K562 (cell line): ENCODE results near the gene PSMD4. TPM values are rescaled to one million over a fixed set of nuclear protein-coding genes. Genes with fewer than 3 reads are reported as not detected.

ENCODE experiments used
- ARHGAP35 ChIP-seq: fragments of 450-650 bp; IDR thresholded peaks from 2 replicates; pipeline ENCODE4 v1.6.1; 2018; ENCODE audit not compliant: partially characterized antibody
- BDP1 ChIP-seq: IDR thresholded peaks from 3 replicates; pipeline ENCODE4 v1.6.1; 2011; ENCODE audit not compliant: insufficient read length, insufficient read depth
- ELF4 ChIP-seq: fragments of 450-650 bp; formaldehyde crosslinking; IDR thresholded peaks from 2 replicates; pipeline ENCODE4 v1.4.0; 2022; ENCODE audit warnings: missing genetic modification characterization
- KDM1A ChIP-seq, 2 experiments: fragments of 450-650 bp; IDR thresholded peaks; 2 replicates each; pipeline ENCODE4 v1.6.1; 2016; ENCODE audit warnings: mild to moderate bottlenecking in 2 of 2
- MCM5 ChIP-seq: fragments of 450-650 bp; IDR thresholded peaks from 2 replicates; pipeline ENCODE4 v1.6.1; 2016; ENCODE audit warnings: low read depth
- PYGO2 ChIP-seq: fragments of 450-650 bp; IDR thresholded peaks from 2 replicates; pipeline ENCODE4 v1.6.1; 2016; ENCODE audit warnings: mild to moderate bottlenecking, missing genetic modification characterization, moderate library complexity, missing compliant biosample characterization
- SRSF9 ChIP-seq: fragments of 200-400 bp; formaldehyde crosslinking; IDR thresholded peaks from 2 replicates; pipeline ENCODE4 v1.6.1; 2017; ENCODE audit warnings: low read depth, low read length, borderline replicate concordance
- TCFL5 ChIP-seq: fragments of 250-450 bp; sonication (Bioruptor Pico); conservative IDR thresholded peaks from 2 replicates; pipeline ENCODE4 v1.6.1; 2021; ENCODE audit warnings: mild to moderate bottlenecking, moderate library complexity, matching md5 sums
- ZNF766 ChIP-seq: fragments of 200-800 bp; sonication (Bioruptor generic); conservative IDR thresholded peaks from 2 replicates; pipeline ENCODE4 v1.6.1; 2016; ENCODE audit warnings: missing genetic modification characterization, missing compliant biosample characterization
- ZNF785 ChIP-seq: fragments of 250-450 bp; sonication (Bioruptor Pico); IDR thresholded peaks from 2 replicates; pipeline ENCODE4 v1.4.0; 2020; ENCODE audit warnings: mild to moderate bottlenecking
- polyA plus RNA-seq, 8 experiments: library from polyadenylated mRNA; depleted of rRNA in 4 of 8; stranded (reverse) in 5 of 8; unstranded in 3 of 8; fragments of >200 nt; fragmentation: Nextera tagmentation in 2 of 8; fragmentation: Illumina TruSeq in 1 of 8; extraction: Ambion mirVana in 2 of 8; extraction: Trizol in 1 of 8; gene quantifications; 2 replicates each; pipeline versions ENCODE4 v1.2.1 to v1.2.3, GENCODE V29; 2011 to 2014; ENCODE audit warnings: inconsistent platforms in 1 of 8, missing spikeins in 1 of 8
- total RNA-seq, 7 experiments: library from RNA; depleted of rRNA in 6 of 7; stranded (reverse); fragments of >200 nt in 6 of 7; fragmentation: Illumina TruSeq in 2 of 7; extraction: Trizol in 2 of 7; gene quantifications; 2 replicates each; pipeline versions ENCODE4 v1.2.1 to v1.2.3, GENCODE V29; 2011 to 2021; ENCODE audit warnings: low replicate concordance in 1 of 7
- TF ChIP-seq, protein P1 (sequence below): fragments of 200-600 bp; sonication (generic); IDR thresholded peaks from one replicate; pipeline ENCODE4 v1.6.1; 2012; ENCODE audit warnings: mild to moderate bottlenecking, low read depth, low read length, inconsistent platforms
- TF ChIP-seq, protein P2 (sequence below): fragments of 450-650 bp; formaldehyde crosslinking; IDR thresholded peaks from 2 replicates; pipeline ENCODE4 v1.4.0; 2020; ENCODE audit warnings: mild to moderate bottlenecking, mixed read lengths
- TF ChIP-seq, protein P3 (sequence below): fragments of 250-450 bp; sonication (Bioruptor Pico); IDR thresholded peaks from 2 replicates; pipeline ENCODE4 v1.8.0; 2022; ENCODE audit warnings: moderate library complexity, mild to moderate bottlenecking, inconsistent platforms

The PSMD4 gene
- total and polyA plus RNA-seq, 9 of the 15 experiments (the other 6 are each of a cell fraction or from before 2014, with no cell fraction given): 194 to 353 (median 295) TPM

DNA sequence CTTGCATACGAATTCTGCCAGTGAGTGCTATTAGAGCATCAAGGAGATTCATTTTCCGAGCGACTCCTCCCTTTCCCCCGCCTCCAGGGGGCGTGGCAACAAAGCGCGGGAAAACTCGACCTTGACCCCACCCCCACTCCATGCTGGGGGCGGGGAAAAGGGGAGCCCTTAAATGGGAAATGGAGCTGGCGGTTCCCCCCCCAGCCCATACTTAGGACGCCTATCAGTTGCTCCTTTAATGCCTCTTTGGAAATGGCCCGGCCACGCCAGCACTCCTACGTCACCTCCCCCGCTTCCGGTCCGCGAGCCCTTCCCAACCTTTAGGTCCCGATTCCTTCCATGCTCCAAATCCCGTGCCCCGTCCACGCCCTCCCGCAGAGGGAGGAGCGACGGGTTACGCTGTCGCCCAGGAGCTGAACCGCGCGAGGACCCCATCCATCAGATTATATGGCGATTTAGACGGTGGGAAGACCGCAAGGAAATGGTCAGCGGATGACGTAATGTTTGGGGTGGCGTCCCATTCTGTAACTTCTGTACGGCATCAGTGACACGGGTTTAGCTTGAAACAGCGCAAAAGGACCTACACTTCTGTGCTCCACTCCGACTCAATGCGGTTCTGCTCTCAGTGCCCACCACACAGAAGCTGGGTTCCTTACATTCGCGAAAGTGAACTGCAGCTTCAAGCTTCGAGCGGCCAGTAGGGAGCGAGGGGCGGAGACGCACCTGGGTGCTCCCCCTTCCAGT lies 26.9 kb downstream of the PSMD4 start (continued):
- TF ChIP-seq ARHGAP35 (no peak), BDP1 (no peak), PYGO2 (tag) (no peak), ELF4 (no peak), SRSF9 (no peak), KDM1A (IDR thresholded peaks at IDR 0.05) (peak in 1 of 2 experiments; percentile 18; a peak in 1 of 4 replicates), ZNF785 (CRISPR knock-in tag) (no peak), TCFL5 (CRISPR knock-in tag) (no peak), ZNF766 (CRISPR knock-in tag) (no peak), MCM5 (no peak)
- TF ChIP-seq, protein P1, sequence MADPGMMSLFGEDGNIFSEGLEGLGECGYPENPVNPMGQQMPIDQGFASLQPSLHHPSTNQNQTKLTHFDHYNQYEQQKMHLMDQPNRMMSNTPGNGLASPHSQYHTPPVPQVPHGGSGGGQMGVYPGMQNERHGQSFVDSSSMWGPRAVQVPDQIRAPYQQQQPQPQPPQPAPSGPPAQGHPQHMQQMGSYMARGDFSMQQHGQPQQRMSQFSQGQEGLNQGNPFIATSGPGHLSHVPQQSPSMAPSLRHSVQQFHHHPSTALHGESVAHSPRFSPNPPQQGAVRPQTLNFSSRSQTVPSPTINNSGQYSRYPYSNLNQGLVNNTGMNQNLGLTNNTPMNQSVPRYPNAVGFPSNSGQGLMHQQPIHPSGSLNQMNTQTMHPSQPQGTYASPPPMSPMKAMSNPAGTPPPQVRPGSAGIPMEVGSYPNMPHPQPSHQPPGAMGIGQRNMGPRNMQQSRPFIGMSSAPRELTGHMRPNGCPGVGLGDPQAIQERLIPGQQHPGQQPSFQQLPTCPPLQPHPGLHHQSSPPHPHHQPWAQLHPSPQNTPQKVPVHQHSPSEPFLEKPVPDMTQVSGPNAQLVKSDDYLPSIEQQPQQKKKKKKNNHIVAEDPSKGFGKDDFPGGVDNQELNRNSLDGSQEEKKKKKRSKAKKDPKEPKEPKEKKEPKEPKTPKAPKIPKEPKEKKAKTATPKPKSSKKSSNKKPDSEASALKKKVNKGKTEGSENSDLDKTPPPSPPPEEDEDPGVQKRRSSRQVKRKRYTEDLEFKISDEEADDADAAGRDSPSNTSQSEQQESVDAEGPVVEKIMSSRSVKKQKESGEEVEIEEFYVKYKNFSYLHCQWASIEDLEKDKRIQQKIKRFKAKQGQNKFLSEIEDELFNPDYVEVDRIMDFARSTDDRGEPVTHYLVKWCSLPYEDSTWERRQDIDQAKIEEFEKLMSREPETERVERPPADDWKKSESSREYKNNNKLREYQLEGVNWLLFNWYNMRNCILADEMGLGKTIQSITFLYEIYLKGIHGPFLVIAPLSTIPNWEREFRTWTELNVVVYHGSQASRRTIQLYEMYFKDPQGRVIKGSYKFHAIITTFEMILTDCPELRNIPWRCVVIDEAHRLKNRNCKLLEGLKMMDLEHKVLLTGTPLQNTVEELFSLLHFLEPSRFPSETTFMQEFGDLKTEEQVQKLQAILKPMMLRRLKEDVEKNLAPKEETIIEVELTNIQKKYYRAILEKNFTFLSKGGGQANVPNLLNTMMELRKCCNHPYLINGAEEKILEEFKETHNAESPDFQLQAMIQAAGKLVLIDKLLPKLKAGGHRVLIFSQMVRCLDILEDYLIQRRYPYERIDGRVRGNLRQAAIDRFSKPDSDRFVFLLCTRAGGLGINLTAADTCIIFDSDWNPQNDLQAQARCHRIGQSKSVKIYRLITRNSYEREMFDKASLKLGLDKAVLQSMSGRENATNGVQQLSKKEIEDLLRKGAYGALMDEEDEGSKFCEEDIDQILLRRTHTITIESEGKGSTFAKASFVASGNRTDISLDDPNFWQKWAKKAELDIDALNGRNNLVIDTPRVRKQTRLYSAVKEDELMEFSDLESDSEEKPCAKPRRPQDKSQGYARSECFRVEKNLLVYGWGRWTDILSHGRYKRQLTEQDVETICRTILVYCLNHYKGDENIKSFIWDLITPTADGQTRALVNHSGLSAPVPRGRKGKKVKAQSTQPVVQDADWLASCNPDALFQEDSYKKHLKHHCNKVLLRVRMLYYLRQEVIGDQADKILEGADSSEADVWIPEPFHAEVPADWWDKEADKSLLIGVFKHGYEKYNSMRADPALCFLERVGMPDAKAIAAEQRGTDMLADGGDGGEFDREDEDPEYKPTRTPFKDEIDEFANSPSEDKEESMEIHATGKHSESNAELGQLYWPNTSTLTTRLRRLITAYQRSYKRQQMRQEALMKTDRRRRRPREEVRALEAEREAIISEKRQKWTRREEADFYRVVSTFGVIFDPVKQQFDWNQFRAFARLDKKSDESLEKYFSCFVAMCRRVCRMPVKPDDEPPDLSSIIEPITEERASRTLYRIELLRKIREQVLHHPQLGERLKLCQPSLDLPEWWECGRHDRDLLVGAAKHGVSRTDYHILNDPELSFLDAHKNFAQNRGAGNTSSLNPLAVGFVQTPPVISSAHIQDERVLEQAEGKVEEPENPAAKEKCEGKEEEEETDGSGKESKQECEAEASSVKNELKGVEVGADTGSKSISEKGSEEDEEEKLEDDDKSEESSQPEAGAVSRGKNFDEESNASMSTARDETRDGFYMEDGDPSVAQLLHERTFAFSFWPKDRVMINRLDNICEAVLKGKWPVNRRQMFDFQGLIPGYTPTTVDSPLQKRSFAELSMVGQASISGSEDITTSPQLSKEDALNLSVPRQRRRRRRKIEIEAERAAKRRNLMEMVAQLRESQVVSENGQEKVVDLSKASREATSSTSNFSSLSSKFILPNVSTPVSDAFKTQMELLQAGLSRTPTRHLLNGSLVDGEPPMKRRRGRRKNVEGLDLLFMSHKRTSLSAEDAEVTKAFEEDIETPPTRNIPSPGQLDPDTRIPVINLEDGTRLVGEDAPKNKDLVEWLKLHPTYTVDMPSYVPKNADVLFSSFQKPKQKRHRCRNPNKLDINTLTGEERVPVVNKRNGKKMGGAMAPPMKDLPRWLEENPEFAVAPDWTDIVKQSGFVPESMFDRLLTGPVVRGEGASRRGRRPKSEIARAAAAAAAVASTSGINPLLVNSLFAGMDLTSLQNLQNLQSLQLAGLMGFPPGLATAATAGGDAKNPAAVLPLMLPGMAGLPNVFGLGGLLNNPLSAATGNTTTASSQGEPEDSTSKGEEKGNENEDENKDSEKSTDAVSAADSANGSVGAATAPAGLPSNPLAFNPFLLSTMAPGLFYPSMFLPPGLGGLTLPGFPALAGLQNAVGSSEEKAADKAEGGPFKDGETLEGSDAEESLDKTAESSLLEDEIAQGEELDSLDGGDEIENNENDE: no peak
- TF ChIP-seq, protein P2, sequence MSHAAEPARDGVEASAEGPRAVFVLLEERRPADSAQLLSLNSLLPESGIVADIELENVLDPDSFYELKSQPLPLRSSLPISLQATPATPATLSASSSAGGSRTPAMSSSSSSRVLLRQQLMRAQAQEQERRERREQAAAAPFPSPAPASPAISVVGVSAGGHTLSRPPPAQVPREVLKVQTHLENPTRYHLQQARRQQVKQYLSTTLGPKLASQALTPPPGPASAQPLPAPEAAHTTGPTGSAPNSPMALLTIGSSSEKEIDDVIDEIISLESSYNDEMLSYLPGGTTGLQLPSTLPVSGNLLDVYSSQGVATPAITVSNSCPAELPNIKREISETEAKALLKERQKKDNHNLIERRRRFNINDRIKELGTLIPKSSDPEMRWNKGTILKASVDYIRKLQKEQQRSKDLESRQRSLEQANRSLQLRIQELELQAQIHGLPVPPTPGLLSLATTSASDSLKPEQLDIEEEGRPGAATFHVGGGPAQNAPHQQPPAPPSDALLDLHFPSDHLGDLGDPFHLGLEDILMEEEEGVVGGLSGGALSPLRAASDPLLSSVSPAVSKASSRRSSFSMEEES (CRISPR knock-in tag): no peak
- TF ChIP-seq, protein P3, sequence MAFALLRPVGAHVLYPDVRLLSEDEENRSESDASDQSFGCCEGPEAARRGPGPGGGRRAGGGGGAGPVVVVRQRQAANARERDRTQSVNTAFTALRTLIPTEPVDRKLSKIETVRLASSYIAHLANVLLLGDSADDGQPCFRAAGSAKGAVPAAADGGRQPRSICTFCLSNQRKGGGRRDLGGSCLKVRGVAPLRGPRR (CRISPR knock-in tag): no peak
